GM18511 (cell line): ENCODE results near the gene EVI5.

Experiments used
- ATAC-seq: cut with Tn5 transposase; IDR thresholded peaks from one replicate; pipeline ENCODE4 v1.9.1; 2021; ENCODE audit warnings: mild to moderate bottlenecking, moderate library complexity; ENCODE audit not compliant: unreplicated experiment

EVI5 gene

DNA sequence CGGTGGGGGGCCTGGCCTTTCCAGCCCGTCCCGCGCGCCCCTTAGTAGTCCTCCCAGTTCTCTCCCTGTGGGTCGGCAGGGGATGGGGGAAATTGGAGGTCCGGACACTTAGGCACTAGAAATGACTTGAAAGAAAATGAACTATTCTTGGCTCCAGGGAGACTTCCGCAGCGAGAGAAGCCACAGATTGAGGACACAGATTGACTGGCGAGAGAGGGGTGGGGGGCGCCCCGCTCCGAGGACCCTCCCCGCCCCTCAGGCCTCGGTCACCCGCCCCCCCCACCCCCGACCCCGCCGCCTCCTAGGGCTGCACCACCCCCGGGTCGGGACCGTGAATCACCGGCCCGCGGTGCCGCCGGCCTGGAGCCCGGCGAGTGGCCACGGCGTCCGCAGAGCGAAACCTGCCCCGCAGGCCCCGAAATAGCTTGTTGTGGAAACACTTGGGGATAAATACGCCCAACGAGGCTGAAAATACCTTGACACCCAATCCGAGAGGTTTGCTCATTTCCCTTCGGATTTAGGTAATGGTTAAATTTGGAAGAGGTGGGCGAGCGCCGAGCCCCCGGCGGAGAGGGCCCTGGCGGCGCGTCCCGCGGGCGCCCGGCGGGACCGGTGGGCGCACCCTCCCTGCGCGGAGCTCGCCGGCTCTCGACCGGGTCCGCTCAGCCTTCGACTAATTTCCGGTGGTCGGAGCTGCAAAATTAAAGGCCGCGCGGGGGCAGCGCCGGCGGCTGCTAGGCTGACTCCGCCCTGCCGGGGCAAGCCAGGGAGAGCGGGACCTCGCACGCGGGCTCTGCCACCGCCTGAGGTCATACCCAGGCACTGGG, 298.4 kb downstream of the EVI5 start, which contains the start of gene GFI1:
GFI1 (minus strand) TSS at position 675 of the 827 bp plus-strand sequence. CDS start 3,438 bp downstream, outside the sequence.
- ATAC-seq = peak; percentile 25

DNA sequence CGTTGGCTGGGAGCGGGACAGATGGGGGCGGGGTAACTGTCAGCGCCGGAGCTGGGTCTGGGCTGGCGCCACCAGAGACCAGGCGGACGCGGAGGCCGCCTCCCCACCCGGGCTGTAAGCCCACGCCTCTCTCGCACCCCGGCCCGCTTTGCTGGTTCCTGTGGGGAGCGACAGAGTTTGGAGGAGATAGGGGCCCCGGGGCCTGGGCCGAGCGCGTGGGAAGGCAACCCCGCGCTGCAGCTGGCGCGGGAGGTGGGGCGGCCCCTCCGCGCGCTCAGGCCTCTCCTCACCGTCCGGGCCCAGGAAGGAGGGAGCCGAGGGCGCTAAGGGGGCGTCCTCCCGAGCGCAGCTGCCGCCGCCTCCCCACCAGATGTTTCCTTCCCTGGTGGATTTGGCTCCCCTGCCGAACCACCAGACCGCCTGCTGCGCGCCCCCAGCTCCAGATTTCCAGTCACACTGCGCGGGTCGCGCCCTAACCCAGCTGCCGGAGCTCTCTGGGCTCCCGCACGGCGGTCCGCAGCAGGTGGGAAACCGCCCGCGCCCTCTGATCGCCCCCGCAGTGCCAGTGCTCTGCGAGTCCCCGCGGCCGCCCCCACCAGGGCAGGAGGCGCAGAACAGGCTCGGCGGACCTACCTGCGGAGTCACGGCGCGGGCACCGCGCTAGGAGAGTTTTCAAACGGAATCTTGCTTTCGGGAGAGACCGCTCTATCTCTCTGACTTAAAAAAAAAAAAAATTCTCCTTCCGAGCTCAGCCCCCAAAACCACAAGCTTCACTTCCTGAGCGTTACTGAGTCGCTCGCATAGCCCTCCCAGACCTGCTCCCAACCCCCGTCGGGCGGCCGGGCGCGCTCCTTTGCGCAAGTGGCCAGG, 299.3 kb downstream of the EVI5 start:
- peak; percentile 54 for ATAC-seq

DNA sequence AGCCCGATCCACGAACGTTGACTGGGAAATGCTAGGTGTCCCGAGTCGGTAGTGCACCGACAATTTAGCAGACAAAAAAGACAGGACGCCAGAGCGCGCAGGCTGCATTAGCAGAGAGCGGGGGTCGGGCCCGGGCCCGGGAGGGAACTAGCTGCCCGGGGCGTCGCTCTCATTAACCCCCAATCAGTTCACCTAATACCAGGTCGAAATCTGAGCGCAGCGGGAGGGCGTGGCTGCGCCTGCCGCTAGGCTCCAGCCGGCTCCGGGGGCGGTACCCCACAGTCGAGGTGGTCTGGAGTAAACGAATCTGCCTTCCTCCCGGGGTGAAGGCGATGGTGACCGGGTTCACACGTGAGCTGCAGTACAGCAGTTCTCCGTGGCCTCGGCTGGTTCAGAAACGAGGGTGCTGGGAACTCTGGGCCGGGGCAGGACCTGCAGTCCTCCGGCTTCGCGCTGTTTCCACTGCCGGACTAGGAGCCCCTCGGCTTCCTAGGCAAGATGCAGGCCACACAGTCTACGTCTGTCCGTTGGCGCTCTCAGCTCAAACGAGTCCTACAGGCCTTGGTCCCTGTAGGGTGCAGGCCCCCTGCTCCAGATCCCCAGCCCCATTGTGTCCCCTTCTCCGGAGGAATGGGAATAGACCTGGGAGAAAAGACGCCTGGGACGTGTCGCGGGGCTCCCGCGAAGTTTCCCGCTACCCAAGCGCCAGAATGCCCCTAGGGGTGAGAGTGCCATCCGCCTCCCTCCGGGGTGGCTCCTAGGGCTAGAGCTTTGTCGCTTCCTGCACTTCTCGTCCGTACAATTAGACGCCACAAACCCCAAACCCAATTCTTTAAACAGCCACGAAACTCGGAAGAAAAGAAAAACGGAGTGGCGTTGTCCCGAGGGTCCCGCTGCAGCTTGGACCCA, 300.2 kb downstream of the EVI5 start:
- ATAC-seq = peak; percentile 30

DNA sequence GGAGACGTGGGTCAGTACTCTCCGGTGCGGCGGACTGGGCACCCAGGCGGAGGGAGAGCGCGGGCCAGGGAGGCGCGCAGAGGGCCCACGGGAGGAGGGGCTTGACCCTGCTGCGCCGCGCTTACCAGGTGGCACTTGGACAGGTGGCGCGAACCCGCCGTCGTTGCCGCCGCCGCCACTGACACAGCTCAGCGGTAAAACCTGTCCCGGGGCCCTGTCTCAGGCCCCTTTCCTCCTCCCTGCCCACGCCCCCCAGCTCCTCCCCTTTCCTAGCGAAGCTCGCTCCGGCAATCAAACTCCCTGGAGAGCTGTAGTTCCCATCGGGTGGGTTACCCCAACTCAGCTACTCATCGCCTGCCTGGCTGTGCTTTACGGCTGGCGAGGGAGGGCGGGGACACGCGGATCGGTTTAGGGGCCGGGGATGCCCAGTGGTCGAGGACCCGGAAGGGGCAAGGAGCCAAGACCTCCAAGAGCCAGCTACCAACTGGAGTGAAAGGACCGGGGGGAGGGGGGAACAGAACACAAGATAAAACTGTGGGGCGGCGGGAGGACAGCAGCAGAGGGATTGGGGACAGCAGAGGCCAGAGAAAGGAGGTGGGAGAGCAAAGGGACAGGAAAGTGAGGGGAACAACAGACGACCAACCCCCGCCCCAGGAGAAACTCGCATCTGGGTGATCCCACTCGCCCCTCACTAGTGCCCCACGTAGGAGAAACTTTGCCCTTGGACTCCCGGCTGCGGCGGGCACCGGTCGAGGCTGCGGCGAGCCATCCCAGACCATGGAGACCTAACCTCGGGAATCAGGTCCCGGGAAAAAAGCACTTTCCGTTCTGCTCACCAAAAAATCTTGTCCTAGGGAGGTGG, 301.1 kb downstream of the EVI5 start:
- peak; percentile 19 for ATAC-seq

DNA sequence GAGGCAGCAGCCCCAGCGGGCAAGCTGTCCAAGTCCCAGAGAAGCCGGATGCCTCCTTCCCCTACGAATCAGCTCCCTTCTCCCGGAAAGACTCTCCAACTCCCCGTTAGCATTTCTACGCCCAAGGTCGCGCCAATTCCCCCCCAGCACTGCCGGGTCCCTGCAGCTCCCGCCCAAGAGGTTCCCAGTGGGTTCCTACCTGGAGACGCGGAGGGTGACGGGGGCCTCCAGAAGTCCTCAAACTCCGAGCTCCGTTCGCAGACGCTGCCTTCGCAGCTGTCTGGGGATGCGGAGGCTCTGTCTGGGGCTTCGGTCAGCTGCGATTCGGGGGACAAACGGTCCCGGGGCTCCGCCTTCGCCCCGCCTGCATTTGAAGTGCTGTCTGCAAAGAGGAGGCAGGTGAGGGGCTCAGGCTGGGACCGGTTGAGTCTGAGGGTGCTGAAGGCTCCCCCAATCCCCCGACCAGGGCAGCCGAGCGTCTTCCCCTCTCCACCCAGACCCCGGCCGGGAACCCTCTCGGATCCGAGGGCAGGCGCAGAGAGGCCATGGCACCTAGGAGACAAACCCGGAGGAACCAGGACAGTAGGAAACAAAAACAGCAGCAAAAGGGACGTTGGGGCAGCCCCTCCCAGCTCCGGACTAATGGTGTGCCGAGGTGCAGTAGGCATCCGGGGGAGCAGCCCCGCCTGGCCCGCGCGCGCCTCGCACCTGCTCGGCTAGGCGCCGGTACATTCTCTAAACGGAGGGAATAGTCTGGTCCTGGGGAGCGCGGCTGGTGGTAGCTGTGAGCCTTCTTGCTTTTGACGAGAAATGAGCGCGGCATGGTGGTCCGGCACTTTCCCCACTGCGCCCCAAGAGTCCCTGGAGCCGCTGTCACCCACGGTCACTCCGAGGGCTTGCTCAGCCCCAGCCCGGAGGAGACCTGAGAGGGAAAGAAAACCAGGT, 302.0 kb downstream of the EVI5 start:
- peak; percentile 10 for ATAC-seq

DNA sequence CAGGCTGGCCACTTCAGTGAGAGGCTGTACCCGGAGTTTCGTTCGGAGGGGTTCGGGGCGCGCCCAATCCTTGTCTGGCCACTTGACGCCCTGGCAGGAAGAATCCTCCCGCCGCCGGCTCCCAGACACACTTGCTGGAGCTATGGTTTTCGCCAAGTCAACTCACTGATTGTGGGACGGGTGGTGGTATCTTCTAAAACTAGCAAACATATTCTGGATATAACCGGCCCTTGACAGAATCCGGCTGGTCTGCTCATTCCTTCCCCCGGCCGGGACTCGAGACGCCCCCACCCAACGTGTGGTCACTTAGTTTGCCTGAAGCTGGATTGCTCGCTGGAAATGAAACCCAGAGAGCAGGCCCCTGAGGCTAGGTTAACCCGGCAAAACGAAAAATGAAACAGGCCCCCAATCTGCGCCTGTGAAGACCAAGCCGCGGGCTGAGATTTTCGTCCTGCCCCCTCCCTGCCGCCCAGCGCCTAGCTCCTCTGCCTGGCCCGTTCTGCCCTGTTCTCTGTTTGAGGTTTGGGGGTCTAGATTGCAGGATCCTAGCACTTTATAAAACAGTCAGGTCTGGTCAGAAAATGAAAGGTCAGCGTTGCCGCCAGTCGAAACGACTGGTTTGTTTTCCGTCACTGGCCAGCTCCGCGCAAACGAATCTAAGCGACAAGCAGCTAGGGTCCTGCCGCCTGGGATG, 302.8 kb downstream of the EVI5 start:
- ATAC-seq = no peak

DNA sequence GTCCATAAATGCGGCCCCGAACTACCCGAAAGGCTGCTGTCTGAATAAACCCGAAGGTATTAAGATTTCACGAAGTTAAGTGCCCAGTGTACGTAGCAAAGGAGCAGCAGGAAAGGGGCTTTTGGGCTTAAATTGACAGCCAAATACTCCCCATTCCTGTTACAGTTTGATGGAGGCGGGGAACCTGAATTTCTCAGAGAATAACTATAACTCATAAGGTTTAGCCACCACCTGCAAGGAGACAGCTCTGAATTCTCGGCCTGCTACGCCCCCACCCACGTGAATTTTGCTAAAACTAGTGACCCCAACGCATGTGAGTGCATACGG, 303.3 kb downstream of the EVI5 start:
- no peak for ATAC-seq

DNA sequence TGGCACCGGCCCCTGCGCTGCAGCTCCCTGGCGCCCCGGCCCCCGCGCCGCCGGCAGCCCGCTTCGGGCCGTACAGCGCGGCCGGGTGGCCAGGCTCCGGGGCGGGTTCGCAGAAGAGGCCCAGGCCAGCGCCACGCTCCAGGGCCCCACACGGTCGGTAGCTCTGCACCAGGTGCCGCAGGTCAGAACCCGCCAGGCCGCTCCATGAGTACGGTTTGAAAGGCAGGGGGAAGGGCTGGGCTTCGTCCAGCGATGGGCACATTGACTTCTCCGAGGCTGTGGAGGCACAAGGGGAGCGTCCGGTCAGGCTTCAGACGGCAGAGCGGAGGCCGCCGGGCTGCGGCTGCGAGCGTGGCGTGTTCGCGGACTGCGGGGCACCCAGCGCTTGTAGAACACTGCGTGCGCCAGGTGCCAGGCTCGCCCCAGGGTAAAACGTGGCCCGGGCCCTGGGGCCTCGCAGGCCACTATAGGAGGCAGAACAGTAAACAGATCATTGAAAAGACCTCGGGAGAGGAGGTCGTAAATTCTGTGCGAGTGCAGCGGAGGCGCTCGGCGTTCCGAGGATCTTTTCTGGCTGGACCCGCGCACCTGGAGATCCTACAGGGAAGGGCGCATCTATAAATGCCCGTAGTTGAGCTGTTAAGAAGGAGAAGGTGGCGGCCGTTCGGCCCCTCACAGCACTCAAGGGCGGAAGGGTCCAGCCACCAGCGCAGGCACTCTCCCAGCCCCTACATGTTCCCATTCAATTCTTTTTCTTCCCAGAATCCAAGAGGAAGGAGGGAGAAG, 303.9 kb downstream of the EVI5 start:
- no peak for ATAC-seq

DNA sequence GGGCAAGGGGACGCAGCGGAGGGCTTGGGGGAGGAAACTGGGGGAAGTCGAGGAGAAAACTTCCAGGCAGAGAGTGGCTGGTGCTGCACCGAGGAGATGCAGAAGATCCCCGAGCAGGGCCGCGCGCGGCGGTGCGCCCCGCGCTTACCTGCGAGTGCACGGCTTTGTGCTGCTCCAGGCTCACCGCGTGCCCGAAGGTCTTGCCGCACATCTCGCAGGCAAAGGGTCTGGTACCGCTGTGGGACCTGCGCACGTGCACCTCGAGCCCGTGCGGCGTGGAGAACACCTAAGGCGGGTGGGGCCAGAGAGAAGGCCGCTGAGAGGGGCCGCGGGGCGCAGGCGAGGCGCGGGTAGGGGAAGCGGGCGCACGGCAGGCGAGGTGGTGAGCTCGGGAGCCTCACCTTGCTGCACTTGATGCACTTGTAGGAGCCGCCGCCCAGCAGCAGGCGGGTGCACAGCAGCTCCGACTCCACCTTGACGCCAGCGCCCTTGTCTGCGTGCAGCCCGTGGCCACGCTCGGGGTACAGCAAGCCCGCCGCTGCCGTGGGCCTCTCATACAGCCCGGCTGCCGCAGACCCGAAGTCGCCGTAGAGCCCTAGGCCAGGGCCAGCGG, 304.6 kb downstream of the EVI5 start:
- ATAC-seq = no peak

DNA sequence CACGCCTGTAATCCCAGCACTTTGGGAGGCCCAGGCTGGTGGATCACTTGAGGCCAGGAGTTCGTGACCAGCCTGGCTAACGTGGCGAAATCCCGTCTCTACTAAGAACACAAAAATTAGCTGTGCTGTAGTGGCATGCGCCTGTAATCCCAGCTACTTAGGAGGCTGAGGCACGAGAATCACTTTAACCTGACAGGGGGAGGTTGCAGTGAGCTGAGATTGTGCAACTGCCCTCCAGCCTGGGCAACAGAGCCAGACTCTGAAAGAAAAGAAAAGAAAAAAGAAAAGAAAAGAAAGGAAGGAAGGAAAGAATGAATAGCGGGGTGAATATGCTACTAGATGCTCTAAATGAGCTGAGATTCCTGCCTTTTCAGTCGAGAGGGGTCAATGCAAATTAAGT, 305.3 kb downstream of the EVI5 start:
- no peak for ATAC-seq

DNA sequence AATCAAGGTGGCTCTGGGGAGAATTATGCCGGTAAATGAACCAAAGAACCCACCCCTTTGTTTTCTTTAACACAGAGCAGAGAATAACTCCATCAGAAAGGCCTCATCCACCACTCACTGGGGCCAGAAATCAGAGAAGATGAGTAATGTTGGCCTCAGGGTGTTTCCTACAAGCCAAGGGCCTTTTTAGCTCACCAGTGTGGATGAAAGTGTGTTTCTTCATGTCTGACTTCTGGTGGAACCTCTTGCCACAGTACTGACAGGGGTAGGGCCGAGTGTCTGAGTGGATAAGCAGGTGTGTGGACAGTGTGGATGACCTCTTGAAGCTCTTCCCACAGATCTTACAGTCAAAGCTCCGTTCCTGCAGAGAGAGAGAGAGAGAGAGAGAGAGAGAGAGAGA, 306.5 kb downstream of the EVI5 start:
- ATAC-seq = no peak

DNA sequence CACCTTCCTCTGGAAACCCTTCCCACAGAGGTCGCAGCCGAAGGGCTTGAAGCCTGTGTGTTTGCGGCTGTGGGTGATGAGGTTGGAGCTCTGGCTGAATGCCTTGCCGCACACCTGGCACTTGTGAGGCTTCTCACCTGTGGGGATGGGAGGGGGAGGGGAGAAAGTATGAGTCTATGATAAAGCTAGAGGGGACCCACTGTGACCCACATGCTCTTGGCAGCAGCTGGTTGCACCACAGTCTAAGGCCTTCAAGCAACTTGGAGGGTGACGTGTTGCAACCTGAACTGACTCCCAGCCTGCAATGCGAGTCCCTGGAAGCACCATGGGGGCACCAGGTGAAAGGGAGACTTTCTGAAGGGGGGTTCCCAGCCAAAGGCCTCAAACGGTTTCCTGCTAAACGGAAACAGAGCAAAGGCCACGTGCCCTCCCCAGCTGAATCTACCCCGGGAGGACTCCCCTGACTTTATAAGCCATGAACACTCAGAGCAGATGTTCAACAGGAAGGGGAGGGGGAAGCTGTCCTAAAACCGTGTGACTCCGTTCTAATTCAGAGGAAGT, 308.8 kb downstream of the EVI5 start:
- peak; percentile 64 for ATAC-seq

DNA sequence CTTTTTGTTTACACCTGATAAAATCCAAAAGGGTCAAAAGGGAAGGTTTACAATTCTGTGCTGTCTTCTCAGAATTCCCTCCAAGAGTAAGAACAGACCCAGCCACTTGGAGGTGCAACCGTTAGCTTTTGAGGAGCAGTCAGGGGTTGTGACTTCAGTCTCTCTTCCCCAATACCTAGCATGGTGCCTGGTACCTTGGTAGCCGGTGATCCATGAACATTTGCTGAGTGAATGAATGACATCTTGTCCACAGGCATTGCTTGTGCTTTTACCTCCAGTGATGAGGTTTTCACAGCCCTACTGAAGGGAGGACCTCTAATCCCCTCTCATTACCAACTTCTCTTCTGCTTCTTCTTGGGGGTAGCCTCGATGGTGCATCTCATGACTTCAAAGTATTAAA, 309.9 kb downstream of the EVI5 start:
- no peak for ATAC-seq

DNA sequence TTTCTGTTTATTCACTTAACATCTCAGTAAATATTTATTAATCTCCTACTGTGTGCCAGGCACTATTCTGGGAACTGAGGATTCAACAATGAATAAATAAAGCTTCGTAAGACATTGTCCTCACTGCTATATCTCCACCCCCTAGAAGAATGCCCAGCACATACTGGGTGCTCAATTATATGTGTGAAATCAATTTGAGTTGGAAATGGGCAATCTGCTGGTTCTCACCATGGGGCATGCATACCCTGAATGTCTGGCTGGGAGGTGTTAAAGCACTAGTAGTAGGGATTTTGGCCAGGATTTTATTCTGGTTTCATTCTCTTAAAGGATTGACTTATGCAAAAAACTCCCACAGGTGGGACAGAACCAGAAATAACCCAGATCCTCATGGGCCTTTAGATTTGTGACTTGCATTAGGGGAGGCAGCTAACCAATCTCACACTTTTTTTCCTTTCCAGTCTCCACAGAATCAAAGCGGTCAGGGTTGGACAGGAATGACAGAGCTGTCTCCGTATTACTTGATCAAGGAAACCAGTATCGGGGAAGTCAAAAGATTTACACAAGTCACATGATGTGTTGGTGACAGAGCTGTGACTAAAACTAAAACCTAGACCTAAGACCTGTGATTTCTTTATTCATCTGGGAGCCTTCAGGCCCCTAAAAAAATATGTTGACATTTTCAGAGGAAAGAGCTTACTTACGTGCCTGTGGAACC, 311.0 kb downstream of the EVI5 start:
- peak; percentile 73 for ATAC-seq

DNA sequence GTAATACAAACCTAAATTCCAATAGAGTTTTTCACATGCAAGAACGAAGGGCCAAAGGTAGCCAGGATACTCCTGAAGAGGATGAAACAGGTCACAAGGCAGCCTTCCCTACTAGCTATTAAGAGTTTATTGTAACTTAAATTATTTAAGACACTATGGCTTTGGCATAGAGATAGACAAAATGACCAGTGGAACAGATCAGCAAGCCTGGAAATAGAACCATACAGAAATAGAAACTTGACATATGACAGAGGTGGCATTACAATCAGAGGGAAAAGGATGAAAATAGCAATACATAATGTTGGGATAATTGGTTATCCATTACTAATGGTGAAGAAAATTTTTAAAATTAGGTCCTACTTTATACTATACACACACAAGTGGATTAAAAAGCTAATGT, 314.7 kb downstream of the EVI5 start:
- no peak for ATAC-seq

DNA sequence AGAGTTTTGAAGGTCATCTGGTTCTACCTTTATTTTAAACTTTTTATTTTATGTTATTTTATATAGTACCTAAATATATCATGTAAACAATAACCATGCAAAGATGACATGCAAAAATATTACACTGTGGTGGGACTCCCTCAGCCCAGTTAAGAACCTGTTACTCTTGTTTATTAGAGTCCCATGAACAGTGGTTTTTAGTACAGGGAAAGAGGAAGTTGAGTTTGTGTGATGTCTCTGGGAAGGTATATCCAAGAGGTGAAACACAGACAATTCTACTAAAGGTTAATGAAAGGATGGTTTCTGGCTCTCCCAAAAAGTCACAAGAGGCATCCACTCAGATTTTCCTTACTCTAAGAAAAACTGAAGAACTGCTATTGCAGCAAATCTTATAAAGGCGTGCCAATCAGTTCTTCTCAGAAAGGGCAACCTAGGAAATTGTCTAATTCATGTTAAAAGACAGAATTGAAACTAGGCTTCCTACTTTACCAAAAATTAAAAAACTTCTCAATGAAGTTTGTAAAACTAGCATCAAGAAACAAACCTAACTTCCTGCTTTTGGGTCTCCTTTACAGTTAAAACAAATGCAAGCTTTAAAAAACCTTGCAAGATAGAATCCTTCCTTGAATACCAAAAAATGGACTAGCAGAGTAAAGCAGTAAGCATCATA, 318.1 kb downstream of the EVI5 start:
- no peak for ATAC-seq
